A673 (cell line): ENCODE results near the gene DPF3.

Source experiments
- EZH2 ChIP-seq: fragments of 200-600 bp; sonication (generic); IDR thresholded peaks from 2 replicates; pipeline ENCODE4 v1.6.1; 2017; ENCODE audit warnings: borderline replicate concordance, low read depth, mild to moderate bottlenecking, mixed read lengths, antibody characterized with exemption, low read length; ENCODE audit not compliant: poor library complexity, severe bottlenecking
- TF ChIP-seq, protein P1 (sequence below): fragments of 300-800, 200-600 bp; sonication (generic); conservative IDR thresholded peaks from 2 replicates; pipeline ENCODE4 v1.5.1; 2017; ENCODE audit warnings: low read depth, mild to moderate bottlenecking, antibody characterized with exemption, low read length, moderate library complexity, mixed read lengths

GRCh38 chr14:72699852-72700257 lies 194.0 kb downstream of the DPF3 start:
- TF ChIP-seq, protein P1, sequence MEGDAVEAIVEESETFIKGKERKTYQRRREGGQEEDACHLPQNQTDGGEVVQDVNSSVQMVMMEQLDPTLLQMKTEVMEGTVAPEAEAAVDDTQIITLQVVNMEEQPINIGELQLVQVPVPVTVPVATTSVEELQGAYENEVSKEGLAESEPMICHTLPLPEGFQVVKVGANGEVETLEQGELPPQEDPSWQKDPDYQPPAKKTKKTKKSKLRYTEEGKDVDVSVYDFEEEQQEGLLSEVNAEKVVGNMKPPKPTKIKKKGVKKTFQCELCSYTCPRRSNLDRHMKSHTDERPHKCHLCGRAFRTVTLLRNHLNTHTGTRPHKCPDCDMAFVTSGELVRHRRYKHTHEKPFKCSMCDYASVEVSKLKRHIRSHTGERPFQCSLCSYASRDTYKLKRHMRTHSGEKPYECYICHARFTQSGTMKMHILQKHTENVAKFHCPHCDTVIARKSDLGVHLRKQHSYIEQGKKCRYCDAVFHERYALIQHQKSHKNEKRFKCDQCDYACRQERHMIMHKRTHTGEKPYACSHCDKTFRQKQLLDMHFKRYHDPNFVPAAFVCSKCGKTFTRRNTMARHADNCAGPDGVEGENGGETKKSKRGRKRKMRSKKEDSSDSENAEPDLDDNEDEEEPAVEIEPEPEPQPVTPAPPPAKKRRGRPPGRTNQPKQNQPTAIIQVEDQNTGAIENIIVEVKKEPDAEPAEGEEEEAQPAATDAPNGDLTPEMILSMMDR: no peak
- TF ChIP-seq EZH2: no peak
